GM12878 (cell line): ENCODE data around the gene NLE1. TPM values are rescaled to one million over a fixed set of nuclear protein-coding genes. Genes with fewer than 3 reads are reported as not detected.

Source experiments
- ATAC-seq: fragments of 200-7000 bp; cut with Tn5 transposase; 3 replicates; pipeline ENCODE4 v1.9.1; 2020; ENCODE audit warnings: mild to moderate bottlenecking, moderate library complexity
- BruUV-seq: library from RNA; stranded (reverse); fragments of 400-500 nt; replicated peaks from 2 replicates; lab custom pipeline; 2021; lab: Mats Ljungman, UMichigan
- CTCF ChIA-PET: fragments of 300-600 bp; sonication (Branson Sonifier 250); formaldehyde crosslinking; extraction: SDS; loops from one replicate; lab custom pipeline; 2021; ENCODE audit warnings: inconsistent platforms; lab: Yijun Ruan, JAX
- POLR2A ChIA-PET: fragments of 350-600 bp; formaldehyde crosslinking; extraction: SDS; loops from one replicate; lab custom pipeline; 2021; ENCODE audit warnings: inconsistent platforms; lab: Charles Lee
- RAD21 ChIA-PET: fragments of 300-600 bp; sonication (Branson Sonifier 250); formaldehyde crosslinking; loops from one replicate; lab custom pipeline; 2023; ENCODE audit warnings: antibody characterized with exemption; ENCODE audit not compliant: unreplicated experiment; lab: Charles Lee
- SMC1A ChIA-PET: fragments of 300-600 bp; sonication (Branson Sonifier 250); formaldehyde crosslinking; loops from one replicate; lab custom pipeline; 2023; ENCODE audit not compliant: unreplicated experiment, uncharacterized antibody; lab: Charles Lee
- DNase-seq: peaks from one replicate; pipeline ENCODE4 v3.0.0-alpha.2; 2011; ENCODE audit warnings: low read depth, low spot score
- FAIRE-seq: peaks from 3 replicates; lab custom pipeline; 2011; peaks lifted over from hg19 to GRCh38; lab: Jason Lieb, UNC
- H2AFZ ChIP-seq: 2 replicates; pipeline ENCODE4 v1.6.0; 2011; ENCODE audit warnings: low read depth, low read length, control low read depth; ENCODE audit not compliant: control insufficient read depth
- H3K27ac ChIP-seq: 2 replicates; pipeline ENCODE4 v1.5.1; 2011; ENCODE audit warnings: control low read depth; ENCODE audit not compliant: control insufficient read depth, insufficient read depth
- H3K27me3 ChIP-seq, 2 experiments: replicated peaks in 1 of 2; 2 replicates each; pipeline versions ENCODE4 v1.6.0 to v1.6.1; 2011; ENCODE audit warnings: low read length in 1 of 2; ENCODE audit not compliant: control insufficient read depth in 2 of 2, insufficient read depth in 2 of 2
- H3K36me3 ChIP-seq, 2 experiments: 2 replicates each; pipeline ENCODE4 v1.5.1; 2011; ENCODE audit warnings: low read length in 1 of 2; ENCODE audit not compliant: control insufficient read depth in 2 of 2, insufficient read depth in 2 of 2
- H3K4me1 ChIP-seq: 2 replicates; pipeline ENCODE4 v1.6.1; 2011; ENCODE audit warnings: mild to moderate bottlenecking, low read length, moderate library complexity, mixed read lengths; ENCODE audit not compliant: control insufficient read depth, insufficient read depth
- H3K4me2 ChIP-seq: 2 replicates; pipeline ENCODE4 v1.6.0; 2011; ENCODE audit warnings: control low read depth; ENCODE audit not compliant: control insufficient read depth, insufficient read depth
- H3K4me3 ChIP-seq: fragments of 200-600 bp; sonication (generic); 2 replicates; pipeline ENCODE4 v1.5.1; 2016
- H3K79me2 ChIP-seq: 2 replicates; pipeline ENCODE4 v1.6.0; 2011; ENCODE audit warnings: low read length; ENCODE audit not compliant: control insufficient read depth, insufficient read depth
- H3K9ac ChIP-seq: 2 replicates; pipeline ENCODE4 v1.8.0; 2011; ENCODE audit warnings: low read length, control low read depth, mixed read lengths; ENCODE audit not compliant: control insufficient read depth, insufficient read depth
- H3K9me3 ChIP-seq: replicated peaks from 3 replicates; pipeline ENCODE4 v1.5.1; 2011; ENCODE audit warnings: mild to moderate bottlenecking, low read length; ENCODE audit not compliant: control insufficient read depth, insufficient read depth
- H4K20me1 ChIP-seq: 2 replicates; pipeline ENCODE4 v1.6.0; 2011; ENCODE audit not compliant: control insufficient read depth, insufficient read depth
- ATF7 ChIP-seq: fragments of 450-650 bp; IDR thresholded peaks from 2 replicates; pipeline ENCODE4 v1.6.1; 2016; ENCODE audit warnings: low read depth, mild to moderate bottlenecking
- BRCA1 ChIP-seq: IDR thresholded peaks from 2 replicates; pipeline ENCODE4 v1.6.1; 2011; ENCODE audit warnings: low read depth, low read length, improper control_type of control experiment
- CBFB ChIP-seq: IDR thresholded peaks from 2 replicates; pipeline ENCODE4 v1.6.1; 2016; ENCODE audit warnings: antibody characterized with exemption, low read depth
- CHD4 ChIP-seq: fragments of 200-600 bp; sonication (generic); IDR thresholded peaks from 2 replicates; pipeline ENCODE4 v1.6.1; 2016; ENCODE audit warnings: mild to moderate bottlenecking
- E4F1 ChIP-seq: fragments of 450-650 bp; IDR thresholded peaks from 2 replicates; pipeline ENCODE4 v1.6.1; 2018; ENCODE audit warnings: borderline replicate concordance, mild to moderate bottlenecking; ENCODE audit not compliant: partially characterized antibody
- EED ChIP-seq: sonication (generic); IDR thresholded peaks from 2 replicates; pipeline ENCODE4 v1.6.1; 2016; ENCODE audit warnings: antibody characterized with exemption, low read depth
- EGR1 ChIP-seq, 2 experiments: IDR thresholded peaks; 1 replicate in 1 of 2; 2 replicates in 1 of 2; pipeline ENCODE4 v1.6.1; 2011 to 2012; ENCODE audit warnings: low read depth in 2 of 2, low read length in 2 of 2, borderline replicate concordance in 1 of 2, mild to moderate bottlenecking in 1 of 2, moderate library complexity in 1 of 2
- EZH2 ChIP-seq: IDR thresholded peaks from 2 replicates; pipeline ENCODE4 v1.6.1; 2012; ENCODE audit warnings: low read depth, mild to moderate bottlenecking, control low read depth, inconsistent platforms, low read length, borderline replicate concordance; ENCODE audit not compliant: control insufficient read depth
- FOXK2 ChIP-seq: fragments of 450-650 bp; IDR thresholded peaks from 2 replicates; pipeline ENCODE4 v1.6.1; 2017; ENCODE audit warnings: mild to moderate bottlenecking, moderate library complexity
- IKZF1 ChIP-seq: fragments of 450-650 bp; conservative IDR thresholded peaks from 2 replicates; pipeline ENCODE4 v1.6.1; 2017; ENCODE audit warnings: antibody characterized with exemption, mild to moderate bottlenecking
- IKZF2 ChIP-seq, 2 experiments: fragments of 450-650 bp; IDR thresholded peaks; 2 replicates each; pipeline ENCODE4 v1.6.1; 2017; ENCODE audit warnings: mild to moderate bottlenecking in 2 of 2, moderate library complexity in 2 of 2
- MEF2B ChIP-seq: fragments of 450-650 bp; IDR thresholded peaks from 2 replicates; pipeline ENCODE4 v1.6.1; 2018; ENCODE audit warnings: mild to moderate bottlenecking, moderate library complexity; ENCODE audit not compliant: partially characterized antibody, poor library complexity, severe bottlenecking
- NBN ChIP-seq: fragments of 450-650 bp; IDR thresholded peaks from 2 replicates; pipeline ENCODE4 v1.6.1; 2016
- RAD21 ChIP-seq: IDR thresholded peaks from 2 replicates; pipeline ENCODE4 v1.6.1; 2011; ENCODE audit warnings: mild to moderate bottlenecking, low read depth, low read length, moderate library complexity; ENCODE audit not compliant: insufficient read depth
- RUNX3 ChIP-seq: IDR thresholded peaks from 2 replicates; pipeline ENCODE4 v1.6.1; 2012; ENCODE audit warnings: low read length, inconsistent platforms
- SREBF2 ChIP-seq: IDR thresholded peaks from 2 replicates; pipeline ENCODE4 v1.6.1; 2012; ENCODE audit warnings: mild to moderate bottlenecking, low read length
- SUPT20H ChIP-seq: IDR thresholded peaks from 2 replicates; pipeline ENCODE4 v1.6.1; 2011; ENCODE audit warnings: low read depth, mild to moderate bottlenecking, low read length, moderate library complexity, borderline replicate concordance; ENCODE audit not compliant: control insufficient read depth
- TCF3 ChIP-seq: IDR thresholded peaks from 2 replicates; pipeline ENCODE4 v1.6.1; 2012; ENCODE audit warnings: low read depth, mild to moderate bottlenecking, low read length, borderline replicate concordance; ENCODE audit not compliant: insufficient read depth
- WGBS: methylation state at CpG from one replicate; pipeline ENCODE4 v1.1.6; 2016; ENCODE audit warnings: low lambda C conversion rate; ENCODE audit not compliant: insufficient replicate concordance, insufficient coverage; ENCODE audit errors: missing lambda C conversion rate; 5-methylcytosine and 5-hydroxymethylcytosine counted together
- in situ Hi-C: fragments of 300-500 bp; cut with MboI; formaldehyde crosslinking; loops from 9 replicates; pipeline ENCODE4 v1.14.3; 2018; ENCODE audit warnings: mixed read lengths
- intact Hi-C: fragments of 100-400 bp; cut with micrococcal nuclease; formaldehyde crosslinking; loops from one replicate; pipeline ENCODE4 v1.14.2; 2022; ENCODE audit not compliant: unreplicated experiment
- polyA plus RNA-seq, 11 experiments: library from polyadenylated mRNA; depleted of rRNA in 4 of 11; unstranded in 6 of 11; stranded (reverse) in 5 of 11; fragments of >200 nt; fragmentation: Nextera tagmentation in 4 of 11; fragmentation: Illumina TruSeq in 1 of 11; extraction: Ambion mirVana in 4 of 11; extraction: Trizol in 1 of 11; gene quantifications; 1 replicate in 1 of 11; 2 replicates in 10 of 11; pipeline versions ENCODE4 v1.2.1 to v1.2.3, GENCODE V29; 2011 to 2016; ENCODE audit warnings: inconsistent platforms in 2 of 11, missing spikeins in 2 of 11, low read depth in 1 of 11
- total RNA-seq, 4 experiments: library from RNA; depleted of rRNA in 3 of 4; stranded (reverse); fragments of >200 nt in 3 of 4; fragmentation: Illumina TruSeq in 1 of 4; extraction: Trizol in 1 of 4; gene quantifications; 2 replicates each; pipeline versions ENCODE4 v1.2.1 to v1.2.3, GENCODE V29; 2013 to 2021
- TF ChIP-seq, protein P1 (sequence below): fragments of 450-650 bp; IDR thresholded peaks from 2 replicates; pipeline ENCODE4 v1.6.1; 2016; ENCODE audit warnings: mild to moderate bottlenecking
- TF ChIP-seq, protein P2 (sequence below): fragments of 450-650 bp; IDR thresholded peaks from 2 replicates; pipeline ENCODE4 v1.6.1; 2017; ENCODE audit warnings: borderline replicate concordance

The NLE1 gene
- total and polyA plus RNA-seq, 10 of the 15 experiments (the other 5 are each of a cell fraction or from before 2014, with no cell fraction given): 2.4 to 33.5 (median 17.6) TPM

DNA sequence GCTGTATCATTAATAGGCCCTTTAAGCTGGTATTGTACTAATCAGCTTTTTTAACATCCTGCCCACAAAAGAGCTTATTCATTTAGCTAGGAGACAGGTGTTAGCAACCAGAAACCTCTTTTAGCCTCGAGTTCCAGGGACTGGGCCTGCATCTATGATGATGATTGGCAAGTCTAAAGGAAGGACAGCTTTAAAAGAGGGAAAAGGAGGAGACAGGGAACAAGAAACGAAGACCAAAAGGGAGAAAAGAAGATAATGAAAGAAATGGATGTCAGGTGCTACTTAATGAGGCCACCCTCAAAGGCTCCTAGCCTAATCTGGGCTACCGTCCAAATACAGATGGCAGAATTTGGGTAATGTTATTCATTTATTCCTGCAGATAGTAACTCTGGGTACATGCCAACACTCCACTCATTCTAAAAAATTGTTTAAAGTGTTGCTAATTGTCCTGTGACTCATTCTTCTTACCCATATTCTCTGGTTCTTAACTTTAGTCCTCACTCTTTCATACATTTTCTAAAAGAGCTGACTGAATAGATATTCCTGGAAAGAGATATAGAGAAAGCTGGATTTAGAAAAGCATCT is 59.9 kb downstream of the NLE1 start:
- Histone ChIP-seq H3K4me3 (peak overlapping the region; percentile 28; the same call in 1 of the 2 replicates), H3K36me3 (no peaks in the 10 kb centered on the region; a peak in 1 of 4 replicates), H3K27me3 (no peaks in the 10 kb centered on the region), H3K27ac (peak overlapping the region; percentile 83), H3K4me2 (peak overlapping the region; percentile 73), H2AFZ (no peak overlapping the region), H3K9ac (peak overlapping the region; percentile 48; the same call in 1 of the 2 replicates), H3K9me3 (no peaks in the 10 kb centered on the region), H3K4me1 (peaks cover 37% of the 10 kb centered on the region), H3K79me2 (peaks cover 88% of the 10 kb centered on the region), H4K20me1 (no peaks in the 10 kb centered on the region)
- POLR2A ChIA-PET: interaction anchor here (1.0 to 7.1 kb wide), 8 partner anchors 9 to 54 kb away, joined by 3 to 102 read pairs (median 4); partner anchors contain the start of gene RFFL
- CTCF ChIA-PET: interaction anchor here (0.7 to 2.4 kb wide), 11 partner anchors 8 to 83 kb away, joined by 3 to 21 read pairs (median 5); partner anchors contain the start of gene RFFL
- in situ Hi-C loops (no loop called here), intact Hi-C loops (no loop called here)
- SMC1A ChIA-PET: interaction anchor here (0.9 to 14.7 kb wide), 13 partner anchors 8 to 101 kb away, joined by 3 to 534 read pairs (median 4); partner anchors contain the start of gene RFFL
- BruUV-seq: no TSS peak
- 2% methylated on average over 3 of the region's 3 CpGs for WGBS
- DNase-seq: no peak
- no peak for FAIRE-seq
- RAD21 ChIA-PET: interaction anchor here (1.1 to 17.8 kb wide), 8 partner anchors 11 to 456 kb away, joined by 4 to 452 read pairs (median 6); partner anchors contain the start of genes RFFL and SLFN12L
- peak; percentile 59 for ATAC-seq
- TF ChIP-seq TCF3: 0 out of 2 replicates have a peak, but pooled peaks have one; percentile 19
- TF ChIP-seq CHD4: no peak
- TF ChIP-seq, protein P1, sequence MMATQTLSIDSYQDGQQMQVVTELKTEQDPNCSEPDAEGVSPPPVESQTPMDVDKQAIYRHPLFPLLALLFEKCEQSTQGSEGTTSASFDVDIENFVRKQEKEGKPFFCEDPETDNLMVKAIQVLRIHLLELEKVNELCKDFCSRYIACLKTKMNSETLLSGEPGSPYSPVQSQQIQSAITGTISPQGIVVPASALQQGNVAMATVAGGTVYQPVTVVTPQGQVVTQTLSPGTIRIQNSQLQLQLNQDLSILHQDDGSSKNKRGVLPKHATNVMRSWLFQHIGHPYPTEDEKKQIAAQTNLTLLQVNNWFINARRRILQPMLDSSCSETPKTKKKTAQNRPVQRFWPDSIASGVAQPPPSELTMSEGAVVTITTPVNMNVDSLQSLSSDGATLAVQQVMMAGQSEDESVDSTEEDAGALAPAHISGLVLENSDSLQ: peak; percentile 35; the same call in 1 of the 2 replicates
- TF ChIP-seq ATF7: peak; percentile 21; the same call in 1 of the 2 replicates
- TF ChIP-seq FOXK2: no peak
- TF ChIP-seq RUNX3: peak; percentile 54
- TF ChIP-seq EZH2: no peak
- TF ChIP-seq EED: no peak
- TF ChIP-seq EGR1 (IDR thresholded peaks at IDR 0.05; ENCODE audit: borderline replicate concordance in 1 of 2, low read depth in 2 of 2, low read length in 2 of 2): no peak
- no peak for TF ChIP-seq CBFB
- TF ChIP-seq, protein P2, sequence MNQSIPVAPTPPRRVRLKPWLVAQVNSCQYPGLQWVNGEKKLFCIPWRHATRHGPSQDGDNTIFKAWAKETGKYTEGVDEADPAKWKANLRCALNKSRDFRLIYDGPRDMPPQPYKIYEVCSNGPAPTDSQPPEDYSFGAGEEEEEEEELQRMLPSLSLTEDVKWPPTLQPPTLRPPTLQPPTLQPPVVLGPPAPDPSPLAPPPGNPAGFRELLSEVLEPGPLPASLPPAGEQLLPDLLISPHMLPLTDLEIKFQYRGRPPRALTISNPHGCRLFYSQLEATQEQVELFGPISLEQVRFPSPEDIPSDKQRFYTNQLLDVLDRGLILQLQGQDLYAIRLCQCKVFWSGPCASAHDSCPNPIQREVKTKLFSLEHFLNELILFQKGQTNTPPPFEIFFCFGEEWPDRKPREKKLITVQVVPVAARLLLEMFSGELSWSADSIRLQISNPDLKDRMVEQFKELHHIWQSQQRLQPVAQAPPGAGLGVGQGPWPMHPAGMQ: no peak
- TF ChIP-seq IKZF1: no peak
- no peak for TF ChIP-seq SREBF2
- no peak for TF ChIP-seq BRCA1
- TF ChIP-seq MEF2B: no peak
- TF ChIP-seq IKZF2 (IDR thresholded peaks at IDR 0.05): peak in 1 of 2 experiments; percentile 14; a peak in 1 of 4 replicates
- TF ChIP-seq RAD21: no peak
- TF ChIP-seq NBN: 0 out of 2 replicates have a peak, but pooled peaks have one; percentile 42
- TF ChIP-seq SUPT20H: no peak
- TF ChIP-seq E4F1: no peak
